ENCODE results near the gene KIN.
"Not testable (repeated sequence)": the region's sequence is repeated elsewhere in the genome, so short reads cannot be mapped to it uniquely, and the experiment has no call there.

The KIN gene

GRCh38 chr10:7794251-7795026 is 6.6 kb upstream of the KIN start:
- DNase-seq (ENCODE audit: low spot score) = no peak

- DNase-seq (ENCODE audit: low spot score) = no peak
Observed at GRCh38 chr10:7792541-7792940, 4.7 kb upstream of the KIN start.

GRCh38 chr10:7789390-7789789 is 1.6 kb upstream of the KIN start:
- DNase-seq (ENCODE audit: low spot score) = no peak

GRCh38 chr10:7788639-7789286 is 970 bp upstream of the KIN start:
- DNase-seq (ENCODE audit: low spot score) = peak; percentile 3

DNA sequence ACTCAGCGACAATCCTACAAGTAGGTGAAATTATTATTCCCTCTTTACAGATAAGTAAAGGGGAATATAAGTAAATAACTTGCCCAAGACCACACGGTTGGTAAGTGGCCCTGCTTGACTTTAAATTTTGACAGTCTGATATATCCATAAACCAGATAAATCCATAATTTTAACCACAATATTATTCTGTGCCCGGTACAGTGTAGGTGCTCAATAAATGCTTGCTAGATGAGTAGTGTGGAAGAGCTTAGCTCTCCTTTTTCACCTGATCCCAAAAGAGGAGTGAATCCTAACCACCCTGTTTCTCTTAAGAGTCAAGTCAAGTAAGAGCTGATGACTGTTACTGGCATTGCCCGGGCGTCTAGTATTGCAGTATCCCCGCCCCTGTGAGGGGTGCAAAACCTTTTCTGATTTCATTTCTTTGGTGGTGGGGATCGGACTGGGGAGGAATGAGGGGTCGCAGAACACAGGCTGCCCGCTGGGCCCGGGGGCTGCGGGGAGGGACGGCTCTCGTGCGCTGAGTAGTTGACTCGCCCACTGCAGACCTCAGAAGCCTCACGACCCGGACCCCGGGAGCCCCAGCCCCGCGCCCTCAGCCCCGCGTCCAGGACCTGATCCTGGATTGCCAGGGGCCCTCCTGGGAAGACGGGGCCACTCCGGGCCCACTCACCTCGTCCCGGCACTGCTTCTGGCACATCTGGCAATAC is 490 bp downstream of the KIN start:
- DNase-seq (ENCODE audit: low spot score) = no peak

DNA sequence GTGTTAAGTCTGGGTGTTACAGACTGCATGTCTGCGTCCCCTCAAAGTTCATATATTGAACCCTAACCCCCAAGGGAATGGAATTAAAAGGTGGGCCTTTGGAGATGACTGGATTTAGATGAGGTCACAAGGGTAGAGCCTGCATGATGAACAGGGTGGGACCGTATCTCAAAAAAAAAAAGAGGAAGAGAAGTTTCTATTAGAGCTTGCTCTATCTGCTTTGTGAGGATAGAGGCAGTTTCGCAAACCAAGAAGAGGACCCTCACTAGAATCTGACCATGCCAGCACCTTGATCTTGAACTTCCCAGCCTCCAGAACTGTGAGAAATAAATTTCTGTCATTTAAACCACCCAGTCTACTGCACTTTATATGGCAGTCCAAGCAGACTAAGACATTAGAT is 1.4 kb downstream of the KIN start:
- no peak for DNase-seq (ENCODE audit: low spot score)

DNA sequence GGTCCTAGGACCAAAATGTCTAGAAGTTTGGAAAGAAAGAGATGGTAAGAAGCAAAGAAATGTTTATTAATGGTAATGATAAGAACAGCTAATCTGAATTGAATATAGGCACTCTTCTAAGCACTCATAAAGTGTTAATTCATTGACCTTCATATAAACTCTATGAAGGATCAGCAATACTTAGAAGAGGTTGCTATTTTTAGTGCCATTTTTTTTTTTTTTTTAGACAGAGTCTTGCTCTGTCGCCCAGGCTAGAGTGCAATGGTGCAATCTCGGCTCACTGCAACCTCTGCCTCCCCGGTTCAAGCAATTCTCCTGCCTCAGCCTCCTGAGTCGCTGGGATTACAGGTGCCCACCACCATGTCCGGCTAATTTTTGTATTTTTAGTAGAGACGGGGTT is 5.6 kb downstream of the KIN start:
- not testable (repeated sequence) for DNase-seq (ENCODE audit: low spot score)

DNA sequence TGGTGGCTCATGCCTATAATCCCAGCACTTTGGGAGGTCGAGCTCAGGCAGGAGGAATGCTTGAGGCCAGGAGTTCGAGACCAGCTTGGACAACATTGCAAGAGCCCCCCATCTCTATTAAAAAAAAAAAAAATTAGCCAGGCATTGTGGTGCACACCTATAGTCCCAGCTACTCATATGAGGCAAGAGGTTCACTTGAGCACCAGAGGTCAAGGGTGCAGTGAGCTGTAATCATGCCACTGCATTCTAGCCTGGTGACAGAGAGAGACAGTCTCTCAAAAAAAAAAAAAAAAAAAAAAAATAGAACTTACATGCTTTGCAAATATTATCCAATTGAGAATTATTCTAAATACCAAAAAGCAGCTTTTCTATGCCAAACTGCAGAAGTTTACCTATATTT is 11.0 kb downstream of the KIN start:
- no peak for DNase-seq (ENCODE audit: low spot score)

GRCh38 chr10:7773845-7774801 is 13.7 kb downstream of the KIN start:
- no peak for DNase-seq (ENCODE audit: low spot score)

DNA sequence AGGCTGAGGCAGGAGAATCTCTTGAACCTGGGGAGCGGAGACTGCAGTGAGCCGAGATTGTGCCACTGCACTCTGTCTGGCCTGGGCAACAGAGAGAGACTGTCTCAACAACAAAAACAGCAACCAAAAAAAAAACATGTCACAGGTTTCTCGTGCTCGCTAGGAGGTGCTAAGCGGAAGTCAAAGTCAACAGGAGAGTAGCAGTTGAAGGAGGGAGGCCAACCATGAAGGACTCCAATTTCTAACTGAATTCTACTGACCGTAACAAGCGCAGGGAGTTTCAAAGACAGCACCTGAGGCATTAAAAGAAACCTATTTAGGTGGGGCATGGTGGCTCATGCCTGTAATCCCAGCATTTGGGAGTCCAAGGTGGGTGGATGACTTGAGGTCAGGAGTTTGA is 19.4 kb downstream of the KIN start:
- DNase-seq (ENCODE audit: low spot score) = no peak

DNA sequence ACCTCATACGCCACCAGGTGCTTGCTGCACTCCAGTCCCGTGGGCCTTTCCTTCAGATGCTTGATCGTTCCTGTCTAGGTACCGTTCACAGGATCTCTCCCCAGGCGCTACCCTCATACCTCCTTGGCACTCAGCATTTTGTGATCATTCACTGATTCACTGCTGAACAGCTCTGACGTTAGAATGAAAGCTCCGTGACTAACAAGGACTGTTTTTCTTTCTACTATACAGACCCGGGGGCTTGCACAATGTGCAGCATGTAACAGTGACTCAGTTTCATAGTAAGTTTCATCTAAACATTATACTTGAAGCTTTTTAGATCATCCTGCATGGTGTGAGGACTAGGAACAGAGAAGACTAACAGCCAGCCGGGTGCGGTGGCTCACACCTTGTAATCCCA is 20.6 kb downstream of the KIN start:
- DNase-seq (ENCODE audit: low spot score) = no peak

GRCh38 chr10:7766241-7766640 is 21.6 kb downstream of the KIN start:
- no peak for DNase-seq (ENCODE audit: low spot score)

- no peak for DNase-seq (ENCODE audit: low spot score)
Observed at GRCh38 chr10:7763929-7764328, 23.9 kb downstream of the KIN start.

DNA sequence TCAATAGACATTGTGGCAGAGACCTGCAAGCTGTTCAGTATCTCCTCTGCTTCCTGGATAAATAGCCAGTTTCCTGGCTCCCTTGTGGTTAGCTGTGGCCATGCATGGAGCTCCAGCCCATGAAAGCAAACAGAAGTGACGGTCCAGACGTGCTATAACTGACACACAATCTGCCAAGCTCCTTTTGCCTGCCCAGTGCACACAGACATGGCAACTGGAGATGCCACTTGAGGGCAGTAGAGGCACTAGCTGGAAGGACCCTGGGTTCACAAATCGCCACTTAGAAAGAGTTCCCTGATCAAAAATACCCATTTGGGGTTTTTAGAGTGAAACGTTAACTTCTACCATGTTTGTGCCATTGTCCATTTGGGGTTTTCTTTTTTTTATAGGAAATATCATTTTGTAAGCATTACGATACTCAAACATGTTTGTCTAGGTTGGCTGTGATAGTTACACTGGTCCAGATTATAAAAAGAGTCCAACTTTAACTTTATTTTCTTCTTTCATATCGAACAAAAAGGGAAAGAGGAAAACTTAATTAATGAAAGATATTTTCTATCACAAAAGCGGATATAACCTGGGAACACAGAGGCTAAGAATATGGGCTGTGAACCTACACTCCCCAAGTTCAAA is 31.3 kb downstream of the KIN start:
- no peak for DNase-seq (ENCODE audit: low spot score)

DNA sequence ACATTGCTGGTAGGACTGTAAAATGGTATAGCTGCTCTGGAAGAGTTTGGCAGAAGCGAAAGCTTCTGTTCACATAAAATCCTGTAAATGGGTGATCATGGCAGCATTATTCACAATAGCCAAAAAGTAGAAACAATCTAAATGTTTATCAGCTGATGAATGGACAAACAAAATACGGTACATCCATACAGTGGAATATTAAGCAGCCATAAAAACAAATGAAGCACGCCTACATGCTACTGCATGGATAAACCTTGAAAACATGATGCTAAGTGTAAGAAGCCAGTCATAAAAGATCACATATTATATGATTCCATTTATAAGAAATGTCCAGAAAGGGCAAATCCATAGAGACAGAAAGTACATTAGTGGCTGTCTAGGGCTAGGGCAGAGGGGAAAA is 32.7 kb downstream of the KIN start:
- DNase-seq (ENCODE audit: low spot score) = no peak

DNA sequence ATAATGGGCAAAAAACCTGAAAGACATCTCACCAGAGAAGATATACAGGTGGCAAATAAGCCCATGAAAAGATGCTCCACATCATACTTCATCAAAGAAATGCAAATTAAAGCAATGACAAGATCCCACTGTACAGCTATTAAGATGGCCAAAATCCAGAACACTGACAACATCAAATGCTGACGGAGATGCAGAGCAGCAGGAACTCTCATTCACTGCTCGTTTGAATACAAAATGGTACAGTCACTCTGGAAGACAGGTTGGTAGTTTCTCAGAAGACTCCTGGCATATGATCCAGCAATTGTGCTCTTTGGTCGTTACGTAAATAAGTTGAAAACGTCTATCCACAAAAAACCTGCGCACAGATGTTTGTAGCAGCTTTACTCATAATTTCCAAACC is 35.5 kb downstream of the KIN start:
- DNase-seq (ENCODE audit: low spot score) = no peak

GRCh38 chr10:7750222-7750621 is 37.6 kb downstream of the KIN start:
- no peak for DNase-seq (ENCODE audit: low spot score)

DNA sequence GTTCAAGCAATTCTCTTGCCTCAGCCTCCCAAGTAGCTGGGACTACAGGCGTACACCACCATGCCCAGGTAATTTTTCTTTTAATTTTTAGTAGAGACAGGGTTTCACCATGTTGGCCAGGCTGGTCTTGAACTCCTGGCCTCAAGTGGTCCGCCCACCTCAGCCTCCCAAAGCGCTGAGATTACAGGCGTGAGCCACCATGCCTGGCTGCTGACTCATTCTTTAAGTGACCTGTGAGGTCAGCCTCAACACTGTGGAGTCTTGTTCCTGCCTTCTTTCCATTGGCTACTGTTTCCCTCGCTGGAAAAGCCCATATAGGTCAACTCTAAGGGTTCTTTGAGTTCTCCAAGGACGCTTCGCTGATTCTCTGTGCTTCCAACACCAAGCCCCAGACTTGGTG is 39.2 kb downstream of the KIN start:
- not testable (repeated sequence) for DNase-seq (ENCODE audit: low spot score)

DNA sequence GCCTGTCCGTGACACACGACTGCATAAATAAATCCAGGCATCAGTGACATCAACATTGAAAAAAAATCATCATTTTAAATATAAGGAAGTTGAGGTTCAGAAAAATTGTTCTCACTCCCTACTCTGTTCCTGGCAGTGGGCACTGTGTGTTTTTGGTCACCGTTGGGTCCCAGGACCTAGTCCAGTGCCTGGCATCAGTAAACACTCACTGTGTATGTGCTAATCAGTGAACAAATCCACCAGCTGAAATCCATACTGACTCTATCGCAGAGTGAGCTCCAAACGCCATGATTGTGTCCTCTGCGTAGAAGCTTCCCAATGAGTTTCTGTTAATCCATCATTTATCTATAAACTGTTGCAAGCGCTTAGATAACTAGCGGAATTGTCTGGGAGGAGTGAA is 43.5 kb downstream of the KIN start:
- DNase-seq (ENCODE audit: low spot score) = no peak

DNA sequence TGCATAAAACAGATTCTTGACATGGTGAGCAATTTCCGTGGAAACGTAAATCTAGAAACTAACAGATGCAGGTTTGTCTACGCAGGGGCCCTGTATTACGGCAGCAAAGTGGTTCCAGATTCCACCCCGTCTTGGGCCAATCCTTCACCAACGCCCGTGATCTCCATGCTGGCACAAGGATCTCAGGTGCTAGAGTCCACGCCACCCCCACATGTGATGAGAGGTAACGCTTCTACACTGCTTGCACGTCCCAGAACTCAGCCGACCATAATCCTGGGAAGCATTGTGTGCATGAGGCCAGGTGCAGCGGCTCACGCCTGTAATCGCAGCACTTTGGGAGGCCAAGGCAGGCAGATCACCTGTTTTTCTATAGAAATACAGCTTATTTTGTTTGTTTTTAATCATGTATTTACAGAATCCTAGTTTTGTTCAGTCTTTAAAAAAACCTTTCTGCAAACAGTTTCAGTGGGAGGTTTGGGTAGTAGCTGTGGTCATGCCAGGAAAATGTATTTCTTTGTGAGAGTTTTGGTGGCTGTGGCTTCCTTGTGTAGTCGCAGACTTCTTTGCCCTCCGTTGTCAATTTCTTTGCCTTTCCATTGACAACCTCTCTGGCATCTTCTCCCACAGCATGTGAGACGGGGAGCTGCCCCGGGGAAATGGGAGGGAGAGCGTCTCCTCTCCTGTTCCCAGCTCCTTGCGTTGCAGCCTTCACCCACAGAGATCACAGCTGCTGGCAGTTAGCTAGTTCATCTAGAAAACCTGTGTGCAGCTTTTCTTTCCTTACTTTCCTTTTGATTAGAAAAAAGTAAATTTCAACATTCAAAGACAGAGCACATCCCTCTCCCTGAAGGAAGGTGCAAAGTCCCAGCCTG is 49.0 kb downstream of the KIN start:
- no peak for DNase-seq (ENCODE audit: low spot score)

GRCh38 chr10:7734821-7735220 is 53.0 kb downstream of the KIN start:
- no peak for DNase-seq (ENCODE audit: low spot score)

Measured in CD4-positive, alpha-beta T cell treated with Interleukin-15 for 4 hours (primary cell).